ENCODE measurements around the gene PHACTR1. TPM values are rescaled to one million over a fixed set of nuclear protein-coding genes. Genes with fewer than 3 reads are reported as not detected.
"Not testable (repeated sequence)": the region's sequence is repeated elsewhere in the genome, so short reads cannot be mapped to it uniquely, and the experiment has no call there.

PHACTR1 gene
- total and polyA plus RNA-seq, 12 donors: 0.77 to 16.0 (median 3.5) TPM

GRCh38 chr6:13152764-13153163, 436.2 kb downstream of the PHACTR1 start:
- Histone ChIP-seq H3K27ac (no peak overlapping the region), H3K4me1 (replicated peaks in 1 of 2) (no peaks in the 10 kb centered on the region), H3K27me3 (no peaks in the 10 kb centered on the region), H3K9me3 (replicated peaks in 1 of 3) (no peaks in the 10 kb centered on the region), H3K36me3 (replicated peaks in 1 of 2) (no peaks in the 10 kb centered on the region), H3K4me3 (no peak overlapping the region)
- TF ChIP-seq POLR2A (IDR thresholded peaks at IDR 0.05) (no peak), CTCF (IDR thresholded peaks at IDR 0.05) (no peak)
- 76 to 86% (median 78%) methylated on average over 4 of the region's 4 CpGs for WGBS, 4 donors
- DNase-seq: no peak
- intact Hi-C loops (cut with DNase I): no loop called here

- DNase-seq: no peak
- no peaks in the 10 kb centered on the region for H3K36me3 ChIP-seq (replicated peaks in 1 of 2)
- no peaks in the 10 kb centered on the region for H3K4me1 ChIP-seq (replicated peaks in 1 of 2)
- H3K9me3 ChIP-seq (replicated peaks in 1 of 3): no peaks in the 10 kb centered on the region
- H3K27ac ChIP-seq: no peak overlapping the region
- TF ChIP-seq POLR2A (IDR thresholded peaks at IDR 0.05) (no peak), CTCF (IDR thresholded peaks at IDR 0.05) (no peak)
- no peaks in the 10 kb centered on the region for H3K27me3 ChIP-seq
- intact Hi-C loops (cut with DNase I): no loop called here
- WGBS, 4 donors: 86 to 93% (median 89%) methylated on average over 8 of the region's 8 CpGs
- H3K4me3 ChIP-seq: no peak overlapping the region
These were observed 439.8 kb downstream of the PHACTR1 start for GRCh38 chr6:13156381-13156780.

GRCh38 chr6:13157293-13157692, 440.7 kb downstream of the PHACTR1 start:
- no peak for DNase-seq
- WGBS, 4 donors: 93 to 96% (median 96%) methylated on average over 4 of the region's 4 CpGs
- TF ChIP-seq CTCF (IDR thresholded peaks at IDR 0.05): no peak
- TF ChIP-seq POLR2A (IDR thresholded peaks at IDR 0.05): no peak
- Histone ChIP-seq H3K27ac (no peak overlapping the region), H3K4me1 (replicated peaks in 1 of 2) (no peaks in the 10 kb centered on the region), H3K4me3 (no peak overlapping the region), H3K9me3 (replicated peaks in 1 of 3) (no peaks in the 10 kb centered on the region), H3K36me3 (replicated peaks in 1 of 2) (no peaks in the 10 kb centered on the region), H3K27me3 (no peaks in the 10 kb centered on the region)
- intact Hi-C loops (cut with DNase I): no loop called here

GRCh38 chr6:13159300-13159699, 442.7 kb downstream of the PHACTR1 start:
- H3K4me1 ChIP-seq (replicated peaks in 1 of 2): no peaks in the 10 kb centered on the region
- no peak for TF ChIP-seq CTCF (IDR thresholded peaks at IDR 0.05)
- TF ChIP-seq POLR2A (IDR thresholded peaks at IDR 0.05): no peak
- no peaks in the 10 kb centered on the region for H3K36me3 ChIP-seq (replicated peaks in 1 of 2)
- intact Hi-C loops (cut with DNase I): no loop called here
- WGBS, 4 donors: 72 to 89% (median 80%) methylated on average over 3 of the region's 3 CpGs
- no peaks in the 10 kb centered on the region for H3K27me3 ChIP-seq
- H3K4me3 ChIP-seq: no peak overlapping the region
- no peak overlapping the region for H3K27ac ChIP-seq
- peak in 4 of 7 donors; percentile 22 to 40 (median 26) for DNase-seq
- H3K9me3 ChIP-seq (replicated peaks in 1 of 3): no peaks in the 10 kb centered on the region

- 88 to 91% (median 89%) methylated on average over 5 of the region's 5 CpGs for WGBS, 4 donors
- intact Hi-C loops (cut with DNase I); H3K27ac ChIP-seq; H3K4me1 ChIP-seq (replicated peaks in 1 of 2); H3K27me3 ChIP-seq; H3K9me3 ChIP-seq (replicated peaks in 1 of 3); DNase-seq; H3K4me3 ChIP-seq; H3K36me3 ChIP-seq (replicated peaks in 1 of 2): not testable (repeated sequence)
These were observed 443.3 kb downstream of the PHACTR1 start for GRCh38 chr6:13159822-13160221.
